Measurements from ENCODE around the gene PYDC2. TPM values are rescaled to one million over a fixed set of nuclear protein-coding genes. Genes with fewer than 3 reads are reported as not detected.

PYDC2 gene
- not detected in 2 replicates for total RNA-seq

GRCh38 chr3:191461113-191461595 lies at the start of gene PYDC2:
Gene PYDC2, plus strand, starts transcription at chr3:191461163. Its CDS starts 0 bp downstream, at chr3:191461163.

Small RNA genes lying within 50 kb of the gene (small RNA-seq; reads per million reads assigned to genes)
- gene PYDC2, result not detected

Other genes starting within 250 kb of the PYDC2 start
- gene CCDC50, start 131.8 kb upstream of the PYDC2 start, total RNA-seq, result 43.6 and 62.1 TPM in 2 replicates
- 0.79 and 1.3 TPM in 2 replicates for gene UTS2B, start 130.6 kb upstream of the PYDC2 start, total RNA-seq